Measurements from ENCODE around the gene GLCE.

- TF ChIP-seq, protein P1, sequence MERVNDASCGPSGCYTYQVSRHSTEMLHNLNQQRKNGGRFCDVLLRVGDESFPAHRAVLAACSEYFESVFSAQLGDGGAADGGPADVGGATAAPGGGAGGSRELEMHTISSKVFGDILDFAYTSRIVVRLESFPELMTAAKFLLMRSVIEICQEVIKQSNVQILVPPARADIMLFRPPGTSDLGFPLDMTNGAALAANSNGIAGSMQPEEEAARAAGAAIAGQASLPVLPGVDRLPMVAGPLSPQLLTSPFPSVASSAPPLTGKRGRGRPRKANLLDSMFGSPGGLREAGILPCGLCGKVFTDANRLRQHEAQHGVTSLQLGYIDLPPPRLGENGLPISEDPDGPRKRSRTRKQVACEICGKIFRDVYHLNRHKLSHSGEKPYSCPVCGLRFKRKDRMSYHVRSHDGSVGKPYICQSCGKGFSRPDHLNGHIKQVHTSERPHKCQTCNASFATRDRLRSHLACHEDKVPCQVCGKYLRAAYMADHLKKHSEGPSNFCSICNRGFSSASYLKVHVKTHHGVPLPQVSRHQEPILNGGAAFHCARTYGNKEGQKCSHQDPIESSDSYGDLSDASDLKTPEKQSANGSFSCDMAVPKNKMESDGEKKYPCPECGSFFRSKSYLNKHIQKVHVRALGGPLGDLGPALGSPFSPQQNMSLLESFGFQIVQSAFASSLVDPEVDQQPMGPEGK (CRISPR knock-in tag; IDR thresholded peaks at IDR 0.05; ENCODE audit: borderline replicate concordance), result no peak
- no peak for TF ChIP-seq ZNF8 (CRISPR knock-in tag; IDR thresholded peaks at IDR 0.05)
- TF ChIP-seq RARB (CRISPR knock-in tag; IDR thresholded peaks at IDR 0.05), result no peak
- TF ChIP-seq ZFP30 (CRISPR knock-in tag; IDR thresholded peaks at IDR 0.05), result no peak
- TF ChIP-seq CSRNP3 (CRISPR knock-in tag; IDR thresholded peaks at IDR 0.05), result no peak
- TF ChIP-seq ZNF565 (CRISPR knock-in tag; conservative IDR thresholded peaks at IDR 0.05; ENCODE audit: low read depth), result no peak
- no peak for TF ChIP-seq CREB5 (CRISPR knock-in tag; IDR thresholded peaks at IDR 0.05; ENCODE audit: low read depth)
- TF ChIP-seq, protein P2, sequence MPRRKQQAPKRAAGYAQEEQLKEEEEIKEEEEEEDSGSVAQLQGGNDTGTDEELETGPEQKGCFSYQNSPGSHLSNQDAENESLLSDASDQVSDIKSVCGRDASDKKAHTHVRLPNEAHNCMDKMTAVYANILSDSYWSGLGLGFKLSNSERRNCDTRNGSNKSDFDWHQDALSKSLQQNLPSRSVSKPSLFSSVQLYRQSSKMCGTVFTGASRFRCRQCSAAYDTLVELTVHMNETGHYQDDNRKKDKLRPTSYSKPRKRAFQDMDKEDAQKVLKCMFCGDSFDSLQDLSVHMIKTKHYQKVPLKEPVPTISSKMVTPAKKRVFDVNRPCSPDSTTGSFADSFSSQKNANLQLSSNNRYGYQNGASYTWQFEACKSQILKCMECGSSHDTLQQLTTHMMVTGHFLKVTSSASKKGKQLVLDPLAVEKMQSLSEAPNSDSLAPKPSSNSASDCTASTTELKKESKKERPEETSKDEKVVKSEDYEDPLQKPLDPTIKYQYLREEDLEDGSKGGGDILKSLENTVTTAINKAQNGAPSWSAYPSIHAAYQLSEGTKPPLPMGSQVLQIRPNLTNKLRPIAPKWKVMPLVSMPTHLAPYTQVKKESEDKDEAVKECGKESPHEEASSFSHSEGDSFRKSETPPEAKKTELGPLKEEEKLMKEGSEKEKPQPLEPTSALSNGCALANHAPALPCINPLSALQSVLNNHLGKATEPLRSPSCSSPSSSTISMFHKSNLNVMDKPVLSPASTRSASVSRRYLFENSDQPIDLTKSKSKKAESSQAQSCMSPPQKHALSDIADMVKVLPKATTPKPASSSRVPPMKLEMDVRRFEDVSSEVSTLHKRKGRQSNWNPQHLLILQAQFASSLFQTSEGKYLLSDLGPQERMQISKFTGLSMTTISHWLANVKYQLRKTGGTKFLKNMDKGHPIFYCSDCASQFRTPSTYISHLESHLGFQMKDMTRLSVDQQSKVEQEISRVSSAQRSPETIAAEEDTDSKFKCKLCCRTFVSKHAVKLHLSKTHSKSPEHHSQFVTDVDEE (CRISPR knock-in tag; IDR thresholded peaks at IDR 0.05), result no peak
- no peak for TF ChIP-seq POU6F1 (CRISPR knock-in tag; IDR thresholded peaks at IDR 0.05; ENCODE audit: borderline replicate concordance, low read depth)
- TF ChIP-seq SNAI2 (CRISPR knock-in tag; IDR thresholded peaks at IDR 0.05), result no peak
- no peak for TF ChIP-seq OSR1 (CRISPR knock-in tag; IDR thresholded peaks at IDR 0.05)
- no peak for TF ChIP-seq ARNTL (CRISPR knock-in tag; IDR thresholded peaks at IDR 0.05; ENCODE audit: borderline replicate concordance, low read depth)
- TF ChIP-seq ZNF70 (CRISPR knock-in tag; IDR thresholded peaks at IDR 0.05), result no peak
- no peak for TF ChIP-seq ZFP3 (CRISPR knock-in tag; IDR thresholded peaks at IDR 0.05)
These were observed 160.6 kb downstream of the GLCE start for GRCh38 chr15:69320977-69321554.

All from SK-N-SH treated with all-trans-retinoic acid at 6 μM for 48 hours (cell line).